ENCODE results near the gene DHPS. TPM values are rescaled to one million over a fixed set of nuclear protein-coding genes. Genes with fewer than 3 reads are reported as not detected.

DHPS gene
- total and polyA plus RNA-seq, 2 of the 13 experiments (the other 11 are each of a cell fraction or from before 2014, with no cell fraction given) = 43.3 to 84.3 TPM

DNA sequence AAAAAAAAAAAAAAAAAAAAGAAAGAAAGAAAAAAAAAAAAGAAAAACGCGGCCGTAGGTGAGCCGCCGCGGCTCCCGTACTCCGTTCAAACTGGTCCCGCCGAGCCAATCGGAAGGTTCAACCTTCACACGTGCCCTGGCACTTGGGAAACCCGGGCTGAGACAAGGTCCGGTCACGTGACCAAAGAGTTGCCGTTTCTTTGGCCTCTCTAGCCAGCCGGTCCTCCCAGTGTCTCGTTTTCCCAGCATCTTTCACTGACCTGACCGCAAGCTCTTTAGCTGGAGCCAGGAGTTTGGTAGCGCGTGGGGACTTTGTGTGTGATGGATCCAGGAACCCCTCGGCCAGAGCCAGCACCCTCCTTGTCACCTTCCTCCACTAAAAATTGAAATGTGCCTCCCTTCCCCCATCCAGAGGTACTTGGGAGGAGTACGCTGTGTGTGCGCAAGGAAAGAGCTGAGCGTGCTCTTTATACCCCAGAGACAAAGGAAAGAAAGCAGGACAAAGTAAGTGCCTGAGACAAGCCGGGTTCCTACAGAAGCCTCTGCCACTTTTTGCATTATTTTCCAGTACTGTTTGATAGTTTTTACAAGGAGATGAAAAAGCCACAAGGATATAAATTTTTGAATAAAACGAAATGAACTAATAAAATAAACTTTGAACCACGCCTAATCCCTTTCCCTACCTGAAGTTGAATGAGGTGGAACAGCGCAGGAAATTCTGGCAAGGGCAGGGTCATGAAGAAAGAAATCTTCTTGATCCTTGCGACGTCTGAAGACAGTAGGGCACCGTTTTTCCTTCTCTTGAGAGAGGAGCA, 41.1 kb upstream of the DHPS start (continued):
- TF ChIP-seq, protein P1, sequence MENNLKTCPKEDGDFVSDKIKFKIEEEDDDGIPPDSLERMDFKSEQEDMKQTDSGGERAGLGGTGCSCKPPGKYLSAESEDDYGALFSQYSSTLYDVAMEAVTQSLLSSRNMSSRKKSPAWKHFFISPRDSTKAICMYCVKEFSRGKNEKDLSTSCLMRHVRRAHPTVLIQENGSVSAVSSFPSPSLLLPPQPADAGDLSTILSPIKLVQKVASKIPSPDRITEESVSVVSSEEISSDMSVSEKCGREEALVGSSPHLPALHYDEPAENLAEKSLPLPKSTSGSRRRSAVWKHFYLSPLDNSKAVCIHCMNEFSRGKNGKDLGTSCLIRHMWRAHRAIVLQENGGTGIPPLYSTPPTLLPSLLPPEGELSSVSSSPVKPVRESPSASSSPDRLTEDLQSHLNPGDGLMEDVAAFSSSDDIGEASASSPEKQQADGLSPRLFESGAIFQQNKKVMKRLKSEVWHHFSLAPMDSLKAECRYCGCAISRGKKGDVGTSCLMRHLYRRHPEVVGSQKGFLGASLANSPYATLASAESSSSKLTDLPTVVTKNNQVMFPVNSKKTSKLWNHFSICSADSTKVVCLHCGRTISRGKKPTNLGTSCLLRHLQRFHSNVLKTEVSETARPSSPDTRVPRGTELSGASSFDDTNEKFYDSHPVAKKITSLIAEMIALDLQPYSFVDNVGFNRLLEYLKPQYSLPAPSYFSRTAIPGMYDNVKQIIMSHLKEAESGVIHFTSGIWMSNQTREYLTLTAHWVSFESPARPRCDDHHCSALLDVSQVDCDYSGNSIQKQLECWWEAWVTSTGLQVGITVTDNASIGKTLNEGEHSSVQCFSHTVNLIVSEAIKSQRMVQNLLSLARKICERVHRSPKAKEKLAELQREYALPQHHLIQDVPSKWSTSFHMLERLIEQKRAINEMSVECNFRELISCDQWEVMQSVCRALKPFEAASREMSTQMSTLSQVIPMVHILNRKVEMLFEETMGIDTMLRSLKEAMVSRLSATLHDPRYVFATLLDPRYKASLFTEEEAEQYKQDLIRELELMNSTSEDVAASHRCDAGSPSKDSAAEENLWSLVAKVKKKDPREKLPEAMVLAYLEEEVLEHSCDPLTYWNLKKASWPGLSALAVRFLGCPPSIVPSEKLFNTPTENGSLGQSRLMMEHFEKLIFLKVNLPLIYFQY (CRISPR knock-in tag; IDR thresholded peaks at IDR 0.05; ENCODE audit: borderline replicate concordance) = 0 out of 2 replicates have a peak, but pooled peaks have one; percentile 9
- peak; percentile 60 for TF ChIP-seq RXRB (CRISPR knock-in tag; IDR thresholded peaks at IDR 0.05; ENCODE audit: borderline replicate concordance)
- TF ChIP-seq ONECUT2 (CRISPR knock-in tag; IDR thresholded peaks at IDR 0.05) = no peak
- TF ChIP-seq RBM39 (IDR thresholded peaks at IDR 0.05; ENCODE audit: low read depth, low read length, poor library complexity, severe bottlenecking) = peak; percentile 83
- no peak for TF ChIP-seq THAP9 (CRISPR knock-in tag; IDR thresholded peaks at IDR 0.05; ENCODE audit: borderline replicate concordance)
- TF ChIP-seq MLLT10 (CRISPR knock-in tag; IDR thresholded peaks at IDR 0.05) = no peak
- no peak for TF ChIP-seq NFE2L2 (IDR thresholded peaks at IDR 0.05; ENCODE audit: low read length)
- 0 out of 2 replicates have a peak, but pooled peaks have one; percentile 44 for TF ChIP-seq KLF6 (CRISPR knock-in tag; IDR thresholded peaks at IDR 0.05)
- peak; percentile 86 for TF ChIP-seq IRF2 (CRISPR knock-in tag; IDR thresholded peaks at IDR 0.05)
- TF ChIP-seq, protein P2, sequence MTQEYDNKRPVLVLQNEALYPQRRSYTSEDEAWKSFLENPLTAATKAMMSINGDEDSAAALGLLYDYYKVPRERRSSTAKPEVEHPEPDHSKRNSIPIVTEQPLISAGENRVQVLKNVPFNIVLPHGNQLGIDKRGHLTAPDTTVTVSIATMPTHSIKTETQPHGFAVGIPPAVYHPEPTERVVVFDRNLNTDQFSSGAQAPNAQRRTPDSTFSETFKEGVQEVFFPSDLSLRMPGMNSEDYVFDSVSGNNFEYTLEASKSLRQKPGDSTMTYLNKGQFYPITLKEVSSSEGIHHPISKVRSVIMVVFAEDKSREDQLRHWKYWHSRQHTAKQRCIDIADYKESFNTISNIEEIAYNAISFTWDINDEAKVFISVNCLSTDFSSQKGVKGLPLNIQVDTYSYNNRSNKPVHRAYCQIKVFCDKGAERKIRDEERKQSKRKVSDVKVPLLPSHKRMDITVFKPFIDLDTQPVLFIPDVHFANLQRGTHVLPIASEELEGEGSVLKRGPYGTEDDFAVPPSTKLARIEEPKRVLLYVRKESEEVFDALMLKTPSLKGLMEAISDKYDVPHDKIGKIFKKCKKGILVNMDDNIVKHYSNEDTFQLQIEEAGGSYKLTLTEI (CRISPR knock-in tag; conservative IDR thresholded peaks at IDR 0.05) = no peak
- no peak for TF ChIP-seq SP140L (CRISPR knock-in tag; IDR thresholded peaks at IDR 0.05; ENCODE audit: borderline replicate concordance)
- no peak for TF ChIP-seq ZFP1 (CRISPR knock-in tag; IDR thresholded peaks at IDR 0.05)
- no peak for TF ChIP-seq PAWR (CRISPR knock-in tag; IDR thresholded peaks at IDR 0.05; ENCODE audit: borderline replicate concordance)
- no peak; the same call in 1 of the 2 replicates for TF ChIP-seq CTCF (CRISPR knock-in tag; IDR thresholded peaks at IDR 0.05)
- 0 out of 2 replicates have a peak, but pooled peaks have one; percentile 36 for TF ChIP-seq REPIN1 (CRISPR knock-in tag; IDR thresholded peaks at IDR 0.05; ENCODE audit: borderline replicate concordance, low read depth)
- TF ChIP-seq RFXAP (CRISPR knock-in tag; IDR thresholded peaks at IDR 0.05; ENCODE audit: borderline replicate concordance) = 0 out of 2 replicates have a peak, but pooled peaks have one; percentile 27
- TF ChIP-seq LCORL (IDR thresholded peaks at IDR 0.05) = peak; percentile 75
- TF ChIP-seq LCORL (CRISPR knock-in tag; IDR thresholded peaks at IDR 0.05) = no peak
- peak; percentile 57 for TF ChIP-seq ASH2L (IDR thresholded peaks at IDR 0.05; ENCODE audit: insufficient read length, low read depth, low read length)
